NT2/D1 (cell line): ENCODE results near the gene SEH1L.

ENCODE experiments used
- DNase-seq: peaks from one replicate; pipeline ENCODE4 v3.0.0-alpha.2; 2011; ENCODE audit warnings: low read depth, low spot score
- H3K27me3 ChIP-seq: 2 replicates; pipeline ENCODE4 v1.6.0; 2011; ENCODE audit warnings: mild to moderate bottlenecking; ENCODE audit not compliant: insufficient read length, insufficient read depth
- H3K36me3 ChIP-seq: 2 replicates; pipeline ENCODE4 v1.6.1; 2011; ENCODE audit warnings: mild to moderate bottlenecking, low read length, mixed read lengths; ENCODE audit not compliant: insufficient read depth, insufficient read length
- H3K4me1 ChIP-seq: 2 replicates; pipeline ENCODE4 v1.5.1; 2011; ENCODE audit not compliant: insufficient read depth, insufficient read length
- H3K4me3 ChIP-seq: 2 replicates; pipeline ENCODE4 v1.5.1; 2011; ENCODE audit warnings: low read depth; ENCODE audit not compliant: insufficient read length
- H3K9ac ChIP-seq: 2 replicates; pipeline ENCODE4 v1.6.0; 2011; ENCODE audit warnings: low read depth; ENCODE audit not compliant: insufficient read length
- H3K9me3 ChIP-seq: 2 replicates; pipeline ENCODE4 v1.5.1; 2011; ENCODE audit warnings: mild to moderate bottlenecking, low read length; ENCODE audit not compliant: insufficient read depth
- SUZ12 ChIP-seq: IDR thresholded peaks from 2 replicates; pipeline ENCODE4 v1.6.1; 2011; ENCODE audit not compliant: insufficient read length, insufficient read depth; ENCODE audit errors: extremely low read depth
- YY1 ChIP-seq: IDR thresholded peaks from 2 replicates; pipeline ENCODE4 v1.6.1; 2011; ENCODE audit not compliant: insufficient read length, insufficient read depth
- ZNF274 ChIP-seq: IDR thresholded peaks from 2 replicates; pipeline ENCODE4 v1.6.1; 2011; ENCODE audit warnings: mild to moderate bottlenecking, low read depth, low read length

The SEH1L gene

DNA sequence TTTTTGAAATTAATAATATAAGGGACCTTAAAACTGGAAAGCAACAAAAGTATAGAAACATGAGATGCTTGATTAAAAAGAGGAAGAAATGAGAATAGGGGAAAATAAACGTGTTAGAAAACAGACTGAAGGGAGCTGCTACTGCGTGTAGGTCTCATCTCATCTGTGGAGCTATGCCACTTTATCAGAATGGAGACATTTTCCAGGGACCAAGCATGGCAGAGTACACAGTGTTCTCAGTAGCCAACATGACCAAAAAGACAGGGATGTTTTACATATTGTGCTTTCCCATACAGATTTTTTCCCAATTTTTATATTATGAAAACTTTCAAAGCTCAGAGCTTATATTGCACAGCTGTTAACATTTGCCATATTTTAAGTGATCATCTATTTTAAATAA lies 66.4 kb downstream of the SEH1L start:
- Histone ChIP-seq H3K36me3 (peaks cover 71% of the 10 kb centered on the region), H3K4me1 (no peaks in the 10 kb centered on the region), H3K27me3 (no peaks in the 10 kb centered on the region), H3K9me3 (no peaks in the 10 kb centered on the region), H3K4me3 (no peak overlapping the region), H3K9ac (no peak overlapping the region)
- TF ChIP-seq ZNF274 (no peak), YY1 (no peak), SUZ12 (no peak)
- DNase-seq = no peak

DNA sequence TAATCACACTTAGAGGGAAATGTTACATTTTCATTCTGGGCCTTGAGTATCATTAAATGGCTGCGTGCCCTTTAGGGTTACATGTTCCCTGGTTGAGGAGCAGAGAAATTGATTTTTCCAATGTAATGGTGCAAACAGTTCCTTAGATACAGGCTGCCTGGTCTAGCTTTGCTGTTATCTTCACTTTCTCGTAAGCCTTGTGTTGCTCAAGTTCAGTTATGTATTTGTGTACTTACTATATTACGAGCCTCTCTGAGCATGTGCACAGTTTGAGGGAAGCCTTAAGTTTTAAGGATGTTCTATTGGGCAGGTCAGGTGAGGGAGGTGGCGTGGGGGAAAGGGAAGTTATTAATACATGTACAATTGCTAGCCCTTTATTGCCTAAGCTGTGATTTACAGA lies 67.0 kb downstream of the SEH1L start:
- Histone ChIP-seq H3K36me3 (peaks cover 72% of the 10 kb centered on the region), H3K4me3 (no peak overlapping the region), H3K9ac (no peak overlapping the region), H3K9me3 (no peaks in the 10 kb centered on the region), H3K4me1 (no peaks in the 10 kb centered on the region), H3K27me3 (no peaks in the 10 kb centered on the region)
- DNase-seq = no peak
- no peak for TF ChIP-seq ZNF274
- no peak for TF ChIP-seq YY1
- no peak for TF ChIP-seq SUZ12

DNA sequence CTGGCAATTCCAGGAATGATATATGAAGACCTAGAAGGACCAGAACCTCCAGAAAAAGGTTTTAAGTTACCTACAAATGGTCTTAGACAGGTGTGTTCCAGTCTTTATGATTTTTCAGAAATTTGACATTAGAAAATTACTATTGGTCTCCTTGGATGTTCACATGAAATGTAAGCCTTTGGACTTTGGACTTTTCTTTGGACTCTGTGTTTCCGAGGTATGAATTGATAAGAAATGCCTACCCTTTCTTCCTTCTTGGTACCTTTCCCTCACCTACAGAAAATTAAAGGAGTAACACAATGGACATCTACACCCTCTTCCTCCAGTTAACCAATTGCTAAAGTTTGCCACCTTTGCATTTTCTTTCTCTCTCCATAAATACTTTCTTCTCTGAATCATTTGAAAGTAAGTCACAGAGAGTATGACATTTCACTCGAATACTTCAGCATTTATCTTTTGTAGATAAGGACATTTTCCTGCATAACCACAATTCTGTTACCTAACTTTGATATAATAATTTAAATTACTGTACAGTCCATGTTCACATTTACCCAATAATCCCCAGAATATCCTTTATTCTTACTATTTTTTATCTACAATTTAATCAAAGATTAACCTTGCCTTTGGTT lies 69.5 kb downstream of the SEH1L start:
- no peak for TF ChIP-seq ZNF274
- no peak for TF ChIP-seq SUZ12
- no peak for TF ChIP-seq YY1
- Histone ChIP-seq H3K4me1 (no peaks in the 10 kb centered on the region), H3K36me3 (peaks cover 66% of the 10 kb centered on the region), H3K9me3 (no peaks in the 10 kb centered on the region), H3K9ac (no peak overlapping the region), H3K27me3 (no peaks in the 10 kb centered on the region), H3K4me3 (no peak overlapping the region)
- no peak for DNase-seq

DNA sequence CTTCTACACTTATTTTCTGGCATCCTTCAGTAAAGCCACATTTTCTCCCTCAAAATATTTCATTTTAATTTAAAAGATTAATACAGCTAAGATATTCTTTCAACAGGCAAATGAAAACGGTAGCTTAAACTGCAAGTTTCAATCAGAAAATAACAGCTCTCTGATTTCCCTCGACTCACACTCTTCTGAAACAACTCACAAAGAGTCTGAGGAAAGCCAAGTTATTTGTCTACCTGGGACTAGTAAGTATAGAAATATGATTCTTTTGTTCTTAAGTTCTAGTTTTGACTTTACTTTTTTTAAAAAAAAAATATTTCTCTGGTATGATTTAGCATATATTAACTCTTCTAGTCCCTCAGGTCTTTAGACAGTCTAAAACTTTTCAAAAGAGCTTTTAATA lies 70.6 kb downstream of the SEH1L start:
- Histone ChIP-seq H3K27me3 (no peaks in the 10 kb centered on the region), H3K9ac (no peak overlapping the region), H3K9me3 (no peaks in the 10 kb centered on the region), H3K4me1 (no peaks in the 10 kb centered on the region), H3K4me3 (no peak overlapping the region), H3K36me3 (peaks cover 57% of the 10 kb centered on the region)
- TF ChIP-seq YY1 = no peak
- no peak for DNase-seq

DNA sequence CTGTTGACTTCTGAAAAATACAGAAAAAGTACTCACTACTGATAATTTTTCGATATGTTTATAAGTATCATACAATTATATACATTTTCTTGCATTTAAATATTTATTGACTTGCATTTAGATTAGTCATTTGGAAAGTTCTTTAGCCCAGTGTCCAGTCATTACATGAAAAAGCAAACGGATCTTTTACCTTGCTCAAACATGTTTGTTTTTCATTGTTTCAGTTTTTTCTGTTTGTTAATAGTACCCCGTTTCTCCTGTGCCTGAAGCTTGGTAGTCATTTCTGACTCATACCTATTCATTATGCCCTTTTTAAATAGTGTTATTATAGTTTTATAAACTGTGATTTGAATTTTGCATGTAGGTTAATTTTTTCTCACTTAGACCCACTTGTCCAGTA lies 71.5 kb downstream of the SEH1L start:
- DNase-seq = no peak
- H3K4me1 ChIP-seq = no peaks in the 10 kb centered on the region
- H3K9me3 ChIP-seq = no peaks in the 10 kb centered on the region
- TF ChIP-seq YY1 (no peak), ZNF274 (no peak)
- H3K27me3 ChIP-seq = no peaks in the 10 kb centered on the region
- H3K4me3 ChIP-seq = no peak overlapping the region
- peaks cover 48% of the 10 kb centered on the region for H3K36me3 ChIP-seq
- H3K9ac ChIP-seq = no peak overlapping the region

DNA sequence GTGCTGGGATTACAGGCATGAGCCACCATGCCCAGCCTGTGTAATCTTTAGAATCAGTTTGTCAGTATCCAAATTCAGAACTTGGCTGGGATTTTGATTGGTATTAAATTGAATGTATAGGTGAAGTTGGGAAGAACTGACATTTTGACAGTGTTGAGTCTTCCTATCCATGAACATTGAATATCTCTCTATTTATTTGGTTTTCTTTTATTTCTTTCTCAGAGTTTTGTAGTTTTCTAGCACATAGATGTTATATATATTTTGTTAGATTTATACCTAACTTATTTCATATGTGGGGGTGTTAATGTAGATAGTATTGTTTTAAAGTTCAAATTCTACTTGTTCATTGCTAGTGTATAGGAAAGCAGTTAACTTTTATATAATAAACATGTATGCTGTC lies 74.8 kb downstream of the SEH1L start:
- Histone ChIP-seq H3K36me3 (peaks cover 31% of the 10 kb centered on the region), H3K27me3 (no peaks in the 10 kb centered on the region), H3K9me3 (no peaks in the 10 kb centered on the region), H3K9ac (no peak overlapping the region), H3K4me3 (no peak overlapping the region), H3K4me1 (no peaks in the 10 kb centered on the region)
- TF ChIP-seq ZNF274 = no peak
- no peak for TF ChIP-seq YY1
- no peak for TF ChIP-seq SUZ12
- DNase-seq = no peak

DNA sequence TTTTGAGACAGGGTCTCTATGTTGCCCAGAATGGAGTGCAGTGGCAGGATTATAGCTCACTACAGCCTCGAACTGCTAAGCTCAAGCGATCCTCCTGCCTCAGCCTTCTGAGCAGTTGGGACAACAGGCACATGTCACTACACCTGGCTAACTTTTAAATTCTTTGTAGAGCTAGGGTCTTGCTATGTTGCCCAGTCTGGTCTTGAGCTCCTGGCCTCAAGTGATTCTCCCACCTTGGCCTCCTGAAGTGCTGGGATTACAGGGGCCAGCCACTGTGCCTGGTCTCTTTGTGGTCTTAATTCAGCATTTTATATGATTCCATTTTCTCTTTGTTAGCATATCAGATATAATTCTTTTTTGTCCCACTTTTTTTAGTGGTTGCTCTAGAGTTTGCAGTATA lies 77.4 kb downstream of the SEH1L start:
- peaks cover 22% of the 10 kb centered on the region for H3K36me3 ChIP-seq
- DNase-seq = no peak
- H3K4me1 ChIP-seq = no peaks in the 10 kb centered on the region
- no peaks in the 10 kb centered on the region for H3K27me3 ChIP-seq
- no peaks in the 10 kb centered on the region for H3K9me3 ChIP-seq
- no peak for TF ChIP-seq SUZ12
- TF ChIP-seq ZNF274 = no peak
- TF ChIP-seq YY1 = no peak
- no peak overlapping the region for H3K4me3 ChIP-seq
- no peak overlapping the region for H3K9ac ChIP-seq

DNA sequence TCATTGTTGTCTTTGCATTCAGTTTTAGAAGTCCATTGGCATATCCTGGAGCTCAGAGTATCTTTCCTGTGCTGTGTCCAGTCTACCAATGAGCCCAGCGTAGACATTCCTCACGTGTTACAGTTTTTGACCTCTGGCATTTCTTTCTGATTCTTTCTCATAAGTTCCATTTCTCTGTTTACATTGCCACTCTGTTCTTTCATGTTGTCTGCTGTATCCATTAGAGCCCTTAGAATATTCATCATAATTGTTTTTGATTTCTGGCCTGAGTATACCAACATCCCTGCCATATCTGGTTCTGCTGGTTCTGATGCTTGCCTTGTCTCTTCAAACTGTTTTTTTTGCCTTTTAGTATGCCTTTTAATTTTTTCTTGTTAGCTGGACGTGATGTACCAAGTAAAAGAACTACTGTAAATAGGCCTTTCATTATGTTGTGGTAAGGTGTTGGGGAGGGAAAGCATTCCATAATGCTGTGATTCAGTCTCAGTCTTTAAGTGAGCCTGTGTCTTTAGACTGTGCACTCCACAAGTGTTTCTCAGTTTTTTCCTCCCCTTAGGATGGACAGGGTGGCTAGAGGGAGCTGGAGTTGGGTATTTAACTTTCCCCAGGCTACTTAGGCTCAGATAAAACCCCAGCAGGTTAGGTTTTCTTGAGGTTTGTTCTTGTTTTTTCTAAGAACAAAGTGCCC lies 78.9 kb downstream of the SEH1L start:
- H3K9ac ChIP-seq = no peak overlapping the region
- no peak for TF ChIP-seq SUZ12
- no peak for TF ChIP-seq ZNF274
- no peak for TF ChIP-seq YY1
- peaks cover 30% of the 10 kb centered on the region for H3K36me3 ChIP-seq
- H3K9me3 ChIP-seq = no peaks in the 10 kb centered on the region
- no peak overlapping the region for H3K4me3 ChIP-seq
- DNase-seq = no peak
- H3K27me3 ChIP-seq = no peaks in the 10 kb centered on the region
- no peaks in the 10 kb centered on the region for H3K4me1 ChIP-seq
